HG03442 (cell line): ENCODE measurements around the gene SNX1.
"Not testable (repeated sequence)": the region's sequence is repeated elsewhere in the genome, so short reads cannot be mapped to it uniquely, and the experiment has no call there.

Source experiments
- ATAC-seq: cut with Tn5 transposase; IDR thresholded peaks from one replicate; pipeline ENCODE4 v1.9.1; 2021; ENCODE audit warnings: mild to moderate bottlenecking, moderate library complexity; ENCODE audit not compliant: unreplicated experiment

Gene SNX1, protein sequence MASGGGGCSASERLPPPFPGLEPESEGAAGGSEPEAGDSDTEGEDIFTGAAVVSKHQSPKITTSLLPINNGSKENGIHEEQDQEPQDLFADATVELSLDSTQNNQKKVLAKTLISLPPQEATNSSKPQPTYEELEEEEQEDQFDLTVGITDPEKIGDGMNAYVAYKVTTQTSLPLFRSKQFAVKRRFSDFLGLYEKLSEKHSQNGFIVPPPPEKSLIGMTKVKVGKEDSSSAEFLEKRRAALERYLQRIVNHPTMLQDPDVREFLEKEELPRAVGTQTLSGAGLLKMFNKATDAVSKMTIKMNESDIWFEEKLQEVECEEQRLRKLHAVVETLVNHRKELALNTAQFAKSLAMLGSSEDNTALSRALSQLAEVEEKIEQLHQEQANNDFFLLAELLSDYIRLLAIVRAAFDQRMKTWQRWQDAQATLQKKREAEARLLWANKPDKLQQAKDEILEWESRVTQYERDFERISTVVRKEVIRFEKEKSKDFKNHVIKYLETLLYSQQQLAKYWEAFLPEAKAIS

DNA sequence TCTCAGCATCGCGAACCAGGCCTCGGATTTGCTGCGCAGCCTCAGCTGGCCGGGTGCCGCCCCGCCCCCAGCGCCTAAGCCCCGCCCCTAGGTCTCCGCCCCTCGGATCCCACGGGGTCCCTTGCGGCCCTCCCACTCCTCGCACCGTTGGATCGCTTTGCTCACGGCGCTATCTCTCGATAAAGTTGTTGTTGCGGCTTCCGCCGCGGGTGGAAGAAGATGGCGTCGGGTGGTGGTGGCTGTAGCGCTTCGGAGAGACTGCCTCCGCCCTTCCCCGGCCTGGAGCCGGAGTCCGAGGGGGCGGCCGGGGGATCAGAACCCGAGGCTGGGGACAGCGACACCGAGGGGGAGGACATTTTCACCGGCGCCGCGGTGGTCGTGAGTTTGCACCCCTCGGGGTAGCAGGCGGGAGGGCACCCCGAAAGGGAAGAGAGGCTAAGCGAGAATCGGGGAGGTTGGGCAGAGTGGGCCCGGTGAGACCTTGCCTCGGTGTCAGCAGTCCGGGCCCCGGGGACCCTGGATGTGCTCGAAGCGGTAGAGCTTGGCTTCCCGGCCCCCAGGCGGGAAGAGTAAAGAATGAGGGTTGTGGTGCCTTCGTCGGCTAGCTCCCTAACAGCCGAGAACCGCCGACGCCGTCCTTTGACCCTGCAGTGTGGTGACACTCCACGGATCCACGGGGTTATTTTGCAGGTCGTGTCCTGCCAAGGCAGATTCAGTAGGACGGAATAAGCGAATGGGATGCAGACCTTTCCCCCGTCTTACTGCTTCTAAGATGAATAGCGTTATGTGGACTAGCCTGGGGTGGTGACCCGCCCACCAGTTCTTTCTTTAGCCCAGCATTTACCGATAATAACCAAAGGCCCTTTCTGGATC lies at the start of gene SNX1:
Gene SNX1, plus strand, starts transcription at position 188 of the 873 bp plus-strand sequence. Its CDS starts 32 bp downstream, at position 220.
- peak; percentile 46 for ATAC-seq

DNA sequence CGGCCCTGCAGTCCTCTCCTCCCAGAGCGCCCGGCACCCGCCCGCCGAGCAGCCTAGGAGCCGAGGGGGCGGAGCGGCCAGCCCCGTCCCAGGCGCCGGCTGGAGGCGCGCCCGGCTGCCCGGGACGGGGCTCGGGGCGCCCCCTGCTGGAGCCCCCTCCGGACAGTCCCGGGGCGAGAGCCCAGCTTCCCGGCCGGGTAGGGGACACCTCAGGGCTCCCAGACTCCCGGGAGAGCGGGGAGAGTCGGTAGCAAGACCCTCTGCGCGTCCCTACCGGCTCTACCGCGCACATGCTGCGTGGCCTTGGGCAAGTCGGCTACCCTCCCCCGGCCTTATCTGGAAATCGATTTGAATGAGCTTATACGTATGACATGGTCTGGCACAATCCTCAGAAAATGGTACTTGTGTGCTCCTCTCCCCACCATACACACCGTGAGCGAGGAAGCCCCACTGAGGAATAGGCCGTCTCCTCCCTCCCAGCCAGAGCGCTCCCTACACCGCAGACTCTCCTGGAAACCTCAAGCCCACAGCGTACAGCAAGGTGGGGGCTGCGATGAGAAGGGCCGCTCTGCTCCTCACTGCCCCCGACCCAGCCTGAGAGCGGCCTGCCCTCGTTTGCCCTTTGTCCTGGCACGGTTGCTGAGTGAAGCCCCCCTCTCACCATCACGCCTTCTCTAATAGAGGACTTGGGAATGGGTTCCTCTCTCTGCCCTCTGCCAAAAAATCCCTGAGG lies 49.2 kb upstream of the SNX1 start, which contains the start of gene DAPK2:
Gene DAPK2, minus strand, starts transcription at position 65 of the 733 bp plus-strand sequence. CDS start 6,224 bp downstream, outside the sequence.
- ATAC-seq = peak; percentile 66

DNA sequence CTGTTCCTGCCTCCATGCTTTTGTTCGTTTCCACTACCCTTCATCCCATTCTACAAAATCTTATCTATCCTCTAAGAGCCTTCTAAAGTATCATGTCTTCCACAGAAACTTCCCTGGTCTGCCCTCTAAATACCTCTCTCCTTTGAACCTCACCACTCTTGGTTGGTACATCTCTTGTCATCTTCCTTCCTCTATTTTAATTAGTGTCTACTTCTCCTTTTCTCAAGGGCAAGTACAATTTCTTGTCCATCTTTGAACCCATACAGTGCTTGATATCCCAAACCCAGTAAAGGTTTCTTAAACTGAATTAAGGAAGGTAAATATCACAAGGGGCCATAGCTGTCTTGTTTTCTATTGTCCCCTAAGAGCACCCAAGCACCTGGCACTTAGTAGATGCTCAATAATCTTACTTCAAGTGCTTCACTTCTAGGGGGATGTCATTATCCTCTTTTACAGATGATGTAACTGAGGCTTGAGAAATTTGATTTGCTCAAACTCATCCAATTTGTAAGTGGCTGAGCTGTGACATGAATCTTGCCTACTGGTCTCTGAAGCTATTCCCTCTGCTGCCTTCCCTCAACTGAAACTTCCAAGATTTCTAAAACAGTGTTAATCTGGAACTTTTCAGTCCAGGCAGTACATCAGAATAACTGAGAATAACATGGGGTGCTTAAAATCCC lies 46.9 kb upstream of the SNX1 start:
- no peak for ATAC-seq

DNA sequence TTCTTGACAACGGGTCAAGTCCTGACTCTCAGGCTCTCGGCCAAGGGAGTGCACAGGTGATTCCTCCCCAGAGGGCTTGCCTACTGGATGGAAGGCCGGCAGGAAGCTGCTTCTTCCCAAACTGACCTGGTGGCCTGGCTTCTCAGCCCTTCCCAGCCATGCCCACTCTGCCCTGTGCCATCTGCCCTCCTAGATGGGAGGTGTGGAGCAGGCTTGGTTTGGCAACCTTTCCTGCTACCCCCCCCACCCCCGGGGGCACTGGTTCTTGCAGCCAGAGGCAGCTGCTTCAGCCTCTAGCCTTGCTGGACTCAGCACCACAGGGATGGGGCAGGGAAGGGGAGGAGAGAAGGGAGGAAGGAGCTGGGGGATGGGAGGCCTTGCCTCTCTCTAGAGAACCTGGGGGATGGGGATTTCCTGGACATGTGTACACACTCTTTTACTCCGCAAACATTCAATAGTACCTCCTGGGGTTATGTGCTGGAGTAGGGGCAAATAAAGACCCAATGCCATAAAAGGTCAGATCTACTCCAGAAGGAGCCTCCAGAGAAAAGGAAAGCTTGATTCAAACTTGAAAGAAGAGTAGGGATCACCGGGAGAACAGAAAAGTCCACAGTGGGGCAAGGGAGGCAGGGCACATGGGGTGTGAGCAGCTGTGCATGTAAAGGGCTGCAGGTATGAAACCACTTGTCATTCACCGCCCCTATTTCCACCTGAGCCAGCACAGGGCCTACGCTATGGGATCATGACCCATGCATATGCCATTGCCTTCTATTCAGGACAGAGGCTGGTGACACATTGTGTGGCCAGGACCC lies 45.3 kb upstream of the SNX1 start:
- no peak for ATAC-seq

DNA sequence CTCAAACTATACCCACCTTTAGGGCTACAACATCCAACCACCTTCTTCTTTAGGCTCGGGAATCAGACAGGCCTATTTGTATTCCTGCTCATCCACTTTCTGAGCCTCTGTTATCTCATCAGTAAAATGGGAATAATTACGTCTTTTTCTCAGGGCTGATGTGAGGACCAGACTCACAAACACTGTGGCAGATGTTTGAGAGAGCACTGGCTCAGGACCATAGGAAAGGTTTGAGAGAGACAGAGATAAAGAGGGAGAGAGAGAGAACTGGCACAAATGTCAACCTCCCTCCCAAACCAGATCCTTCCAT lies 44.7 kb upstream of the SNX1 start:
- ATAC-seq = no peak

DNA sequence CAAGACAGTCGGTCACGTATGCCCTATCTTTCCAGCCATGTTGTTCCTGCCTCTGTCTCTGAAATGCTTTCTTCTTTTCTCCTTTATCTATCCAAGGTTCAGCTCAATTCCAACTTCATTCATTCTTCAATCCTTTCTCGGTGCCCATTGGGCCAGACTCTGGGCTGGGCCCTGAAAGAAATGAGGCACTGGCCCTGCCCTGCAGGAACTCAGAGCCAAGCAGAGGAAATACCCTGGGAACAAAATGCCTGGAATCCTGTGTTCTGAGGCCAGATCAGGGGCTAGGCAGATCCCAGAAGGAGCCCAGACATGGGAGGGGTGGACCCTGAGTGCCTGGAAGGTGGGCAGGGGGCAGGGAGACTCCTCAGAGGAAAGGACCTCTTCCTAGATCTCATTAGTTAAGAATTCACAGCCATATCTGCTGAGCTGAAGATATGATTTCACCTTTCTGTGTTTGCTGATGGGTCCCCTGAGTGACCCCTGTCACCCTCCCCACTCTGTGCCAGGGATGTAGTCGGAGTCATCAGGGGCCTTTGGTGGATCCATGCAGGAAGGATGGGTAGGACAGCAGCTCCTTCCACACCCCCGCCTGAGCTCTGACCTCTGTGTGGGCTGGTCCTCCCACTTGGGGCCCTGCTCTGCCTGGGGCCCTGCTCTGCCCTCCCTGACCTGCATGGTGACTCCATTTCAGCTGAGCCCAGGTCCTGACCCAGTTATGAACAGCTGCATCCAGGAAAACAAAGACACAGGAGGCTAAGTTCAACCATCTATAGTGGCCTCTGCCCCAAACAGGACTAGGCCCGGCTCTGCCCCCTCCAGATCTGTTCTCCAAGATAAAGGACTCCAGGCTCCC lies 44.1 kb upstream of the SNX1 start:
- ATAC-seq = no peak

DNA sequence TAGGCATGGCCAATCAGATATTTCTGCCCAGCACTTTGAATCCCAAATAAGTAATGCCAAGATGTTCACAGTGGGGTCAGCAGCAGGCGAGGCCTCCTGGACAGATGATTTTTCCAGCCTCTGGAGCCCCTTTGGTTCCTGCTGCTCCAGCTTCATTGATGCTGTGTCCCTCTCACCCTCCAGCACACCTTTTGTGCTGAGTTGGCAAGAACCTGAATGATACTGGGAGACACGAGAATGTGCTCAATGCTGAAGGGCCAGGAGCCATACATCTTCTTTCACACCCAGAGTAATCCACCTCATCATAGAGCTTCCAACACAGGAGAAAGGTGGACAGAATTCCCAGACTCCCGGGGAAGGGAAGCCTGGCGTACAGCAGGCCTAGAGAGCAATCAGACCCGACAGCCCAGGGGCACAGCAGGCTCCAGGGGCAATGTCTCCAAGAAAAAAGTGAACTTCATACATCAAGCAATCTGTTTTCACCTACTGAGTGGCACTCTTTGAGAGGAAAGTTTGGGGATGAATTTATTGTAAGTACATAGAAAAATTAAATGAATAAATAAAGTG lies 42.8 kb upstream of the SNX1 start:
- no peak for ATAC-seq

DNA sequence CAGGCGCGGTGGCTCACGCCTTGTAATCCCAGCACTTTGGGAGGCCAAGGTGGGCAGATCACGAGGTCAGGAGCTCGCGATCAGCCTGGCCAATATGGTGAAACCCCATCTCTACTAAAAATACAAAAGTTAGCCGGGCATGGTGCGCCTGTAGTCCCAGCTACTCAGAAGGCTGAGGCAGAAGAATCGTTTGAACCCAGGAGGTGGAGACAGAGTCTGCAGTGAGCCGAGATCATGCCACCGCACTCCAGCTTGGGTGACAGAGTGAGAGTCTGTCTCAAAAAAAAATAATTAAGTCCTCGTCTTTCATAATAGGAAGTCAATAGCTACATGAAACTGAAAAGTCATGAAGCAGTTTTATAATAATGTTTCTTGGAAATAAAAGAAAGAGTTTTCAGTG lies 42.1 kb upstream of the SNX1 start:
- not testable (repeated sequence) for ATAC-seq

DNA sequence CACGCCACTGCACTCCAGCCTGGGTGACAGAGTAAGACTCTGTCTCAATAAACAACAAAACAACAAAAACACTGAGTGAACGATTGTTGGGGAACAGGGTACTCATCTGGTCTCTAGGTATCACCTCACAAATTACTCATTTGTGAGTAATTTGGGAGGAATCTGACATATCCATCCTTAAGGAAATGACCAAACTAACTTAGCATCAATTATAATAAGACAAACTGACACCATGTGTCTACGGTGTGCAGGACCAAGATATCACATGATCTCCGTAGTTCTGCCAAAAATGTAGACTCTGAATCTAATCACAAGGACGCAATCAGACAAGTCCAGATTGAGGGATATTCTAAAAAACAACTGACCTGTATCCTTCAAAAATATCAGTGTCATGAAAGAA lies 37.5 kb upstream of the SNX1 start:
- no peak for ATAC-seq

DNA sequence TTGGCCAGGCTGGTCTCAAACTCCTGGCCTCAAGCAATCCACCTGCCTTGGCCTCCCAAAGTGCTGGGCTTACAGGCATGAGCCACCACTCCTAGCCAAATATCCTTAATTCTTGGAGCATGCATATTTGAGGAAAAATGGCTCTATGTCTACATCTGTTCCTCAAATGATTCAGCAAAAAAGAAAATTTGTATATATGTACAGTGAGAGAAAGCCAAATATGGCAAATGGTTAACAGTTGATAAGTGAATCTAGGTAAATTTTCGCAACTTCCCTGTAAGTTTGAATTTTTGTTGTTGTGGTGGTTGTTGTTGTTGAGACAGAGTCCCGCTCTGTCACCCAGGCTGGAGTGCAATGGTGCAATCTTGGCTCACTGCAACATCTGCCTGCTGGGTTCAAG lies 36.7 kb upstream of the SNX1 start:
- ATAC-seq = not testable (repeated sequence)

DNA sequence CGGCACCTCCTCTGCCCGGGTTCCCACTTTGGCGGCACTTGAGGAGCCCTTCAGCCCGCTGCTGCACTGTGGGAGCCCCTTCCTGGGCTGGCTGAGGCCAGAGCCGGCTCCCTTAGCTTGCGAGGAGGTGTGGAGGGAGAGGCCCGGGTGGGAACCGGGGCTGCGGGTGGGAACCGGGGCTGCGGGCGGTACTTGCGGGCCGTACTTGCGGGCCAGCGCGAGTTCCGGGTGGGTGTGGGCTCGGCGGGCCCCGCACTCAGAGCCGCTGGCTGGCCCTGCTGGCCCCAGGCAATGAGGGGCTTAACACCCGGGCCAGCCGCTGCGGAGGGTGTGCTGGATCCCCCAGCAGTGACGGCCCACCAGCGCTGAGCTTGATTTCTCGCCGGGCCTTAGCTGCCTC lies 35.1 kb upstream of the SNX1 start:
- no peak for ATAC-seq

DNA sequence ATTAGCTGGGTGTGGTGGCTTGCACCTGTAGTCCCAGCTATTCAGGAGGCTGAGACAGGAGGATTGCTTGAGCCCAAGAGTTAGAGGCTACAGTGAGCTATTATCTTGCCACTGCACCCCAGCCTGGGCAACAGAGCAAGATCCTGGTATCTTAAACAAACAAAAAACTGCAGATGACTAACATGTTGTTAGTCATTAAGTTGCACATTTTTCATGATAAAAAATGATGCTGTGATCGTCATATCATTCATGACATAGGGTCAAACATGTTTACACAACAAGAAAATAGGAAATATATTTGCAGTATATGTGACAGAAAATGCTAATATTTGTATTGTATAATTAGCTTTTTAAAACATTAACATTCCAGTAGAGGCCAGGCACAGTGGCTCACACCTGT lies 29.3 kb upstream of the SNX1 start:
- ATAC-seq = no peak

DNA sequence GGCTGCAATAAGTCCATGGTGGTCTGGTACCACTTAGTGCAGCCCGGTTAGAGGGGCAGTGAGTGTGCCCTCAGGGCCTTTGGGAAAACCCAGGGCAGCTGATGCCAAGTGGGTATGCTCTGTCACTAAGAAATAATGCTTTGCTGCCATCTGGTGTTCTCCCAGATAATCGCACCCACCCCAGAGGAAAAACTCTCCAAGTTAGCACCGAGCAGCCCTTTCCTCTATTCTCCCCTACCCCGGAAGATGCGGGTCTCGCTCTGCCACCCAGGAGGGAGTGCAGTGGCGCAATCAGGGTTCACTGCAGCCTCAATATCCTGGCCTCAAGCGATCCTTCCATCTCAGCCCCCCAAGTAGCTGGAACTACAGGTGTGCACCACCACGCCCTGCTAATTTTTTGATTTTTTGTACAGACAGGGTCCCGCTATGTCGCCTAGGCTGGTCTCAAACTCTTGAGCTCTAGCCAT lies 28.2 kb upstream of the SNX1 start:
- no peak for ATAC-seq

DNA sequence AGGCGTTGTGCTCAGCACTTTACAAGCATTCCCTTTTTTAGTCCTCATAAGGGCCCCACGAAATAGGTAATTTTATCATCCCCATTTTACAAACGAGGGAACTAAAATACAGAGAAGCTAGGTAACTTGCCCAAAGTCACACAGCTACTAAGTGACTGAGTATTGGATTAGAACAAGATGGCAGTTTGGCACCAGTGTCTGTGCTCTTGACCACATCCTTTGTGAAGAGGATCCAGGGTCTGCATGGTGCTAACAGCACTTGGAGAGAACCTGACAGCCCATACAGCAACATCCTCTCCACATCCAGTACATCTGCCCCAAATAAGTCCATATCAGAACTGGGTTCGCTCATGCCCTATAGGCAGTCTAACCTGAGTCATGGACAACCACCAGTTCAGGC lies 27.6 kb upstream of the SNX1 start:
- ATAC-seq = no peak

DNA sequence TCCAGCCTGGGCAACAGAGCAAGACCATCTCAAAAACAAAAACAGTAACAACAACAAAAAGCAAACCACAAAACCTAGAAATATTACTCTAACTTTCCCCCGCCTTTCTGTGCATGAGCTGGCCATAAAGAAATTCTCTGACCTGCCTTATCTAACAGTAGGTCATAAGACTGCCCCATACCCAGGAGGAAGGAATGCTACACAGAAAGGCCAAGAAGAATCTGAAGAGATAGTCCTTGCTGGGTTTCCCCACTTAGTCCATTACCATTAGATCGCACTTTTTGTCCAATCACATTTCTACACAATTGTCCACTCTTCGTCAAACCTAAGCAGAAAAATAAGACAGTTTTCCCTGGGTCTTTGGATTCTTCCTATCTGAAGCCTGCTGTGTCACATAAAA lies 25.7 kb upstream of the SNX1 start:
- ATAC-seq = no peak

DNA sequence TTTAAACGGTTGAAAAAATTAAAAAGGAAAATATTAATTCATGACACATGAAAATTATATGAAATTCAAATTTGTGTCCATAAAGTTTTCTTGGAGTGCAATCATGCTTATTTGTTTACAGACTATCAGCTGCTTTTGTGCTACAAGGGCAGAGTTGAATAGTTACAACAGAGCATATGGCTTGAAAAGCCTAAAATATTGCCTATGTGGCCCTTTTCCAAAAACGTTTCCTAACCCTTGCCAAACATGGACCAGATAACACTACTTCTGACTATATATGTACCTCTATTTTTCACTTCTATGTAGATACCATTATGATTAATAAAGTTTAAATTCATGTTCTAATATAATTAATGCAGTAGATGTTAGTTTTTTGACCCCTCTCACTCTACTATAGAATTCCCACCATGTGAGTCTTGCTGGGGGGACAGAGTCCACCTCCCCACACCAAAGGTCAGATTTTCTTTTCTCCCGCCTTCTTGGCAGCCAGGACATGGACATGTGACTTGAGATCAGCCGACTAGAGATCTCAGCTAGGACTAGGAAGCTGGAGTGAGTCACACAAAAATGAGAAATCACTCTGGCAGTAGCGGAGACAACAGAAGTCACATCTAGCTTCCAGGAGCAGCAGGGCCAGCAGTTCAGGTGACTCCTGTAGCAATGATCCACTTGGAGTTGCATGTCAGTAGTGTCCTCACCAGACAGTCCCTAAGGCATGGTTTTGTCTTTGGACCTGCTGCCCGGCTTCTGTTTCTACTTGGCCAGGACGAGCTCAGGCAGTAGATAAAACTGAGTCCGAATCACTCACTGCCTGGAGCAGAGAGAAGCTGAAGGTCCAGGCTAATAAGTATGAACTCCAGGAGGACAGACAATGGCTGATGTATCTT lies 24.6 kb upstream of the SNX1 start:
- ATAC-seq = no peak
